Stimulated activated CD4-positive, alpha-beta T cell treated with anti-CD3 and anti-CD28 coated beads, Interleukin-4, amount 100 ng/mL, for 48 hours (primary cell): Measurements from ENCODE around the gene FKTN.

Experiments
- DNase-seq, 2 donors: peaks; one replicate each; pipeline ENCODE4 v3.0.0-alpha.2; 2020; ENCODE audit warnings: low read depth in 2 of 2

FKTN gene

DNA sequence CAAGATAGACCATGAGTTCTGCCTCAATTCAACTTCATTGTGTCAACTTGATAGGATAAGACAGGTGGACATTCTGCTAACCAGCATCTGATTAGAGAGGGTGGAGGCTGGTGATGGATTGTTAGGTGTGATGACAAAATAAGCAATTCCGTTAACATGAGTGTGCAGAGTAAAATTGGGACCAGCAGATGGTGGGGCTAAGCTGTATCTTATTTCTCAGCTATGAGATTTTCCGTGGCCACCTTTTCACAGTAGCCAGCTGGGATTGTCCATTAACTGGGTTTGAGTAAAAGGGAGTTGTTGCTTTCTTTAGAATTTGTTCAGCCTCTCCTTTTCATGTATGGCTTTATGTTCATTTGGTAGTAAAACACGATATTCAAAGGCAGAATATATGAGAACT, 75.5 kb downstream of the FKTN start:
- no peak for DNase-seq

GRCh38 chr9:105636331-105636730, 78.4 kb downstream of the FKTN start:
- no peak for DNase-seq

DNA sequence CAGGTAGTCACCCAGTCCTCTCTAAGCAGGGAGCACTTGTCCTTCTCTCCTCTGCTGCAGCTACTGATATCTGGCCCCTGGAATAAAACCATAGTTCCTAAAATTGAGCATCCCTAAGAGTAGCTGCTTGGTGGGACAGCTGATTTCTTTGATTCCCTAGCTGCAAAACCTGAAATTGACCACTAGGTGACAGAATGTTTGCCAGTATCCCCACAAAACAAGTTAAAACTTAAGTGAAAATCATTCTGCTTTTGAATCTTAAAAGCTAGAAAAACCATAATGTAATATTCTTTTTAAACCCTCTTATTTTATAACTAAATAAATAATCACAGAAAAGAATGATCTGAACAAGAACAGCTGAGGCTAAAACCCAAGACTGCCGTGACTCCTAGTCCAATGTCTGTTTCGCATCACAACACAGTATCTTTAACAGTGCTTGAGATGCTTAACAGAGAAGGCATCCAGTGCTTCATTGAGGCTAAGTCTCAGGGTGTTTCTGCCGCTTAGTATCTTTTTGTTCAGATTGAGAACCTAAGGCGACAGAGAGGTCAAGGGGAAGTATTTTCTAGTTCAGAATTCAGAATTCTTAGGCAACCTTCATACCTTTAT, 80.0 kb downstream of the FKTN start:
- DNase-seq: no peak

- DNase-seq: no peak
Measured at GRCh38 chr9:105639936-105640335, 82.0 kb downstream of the FKTN start.

DNA sequence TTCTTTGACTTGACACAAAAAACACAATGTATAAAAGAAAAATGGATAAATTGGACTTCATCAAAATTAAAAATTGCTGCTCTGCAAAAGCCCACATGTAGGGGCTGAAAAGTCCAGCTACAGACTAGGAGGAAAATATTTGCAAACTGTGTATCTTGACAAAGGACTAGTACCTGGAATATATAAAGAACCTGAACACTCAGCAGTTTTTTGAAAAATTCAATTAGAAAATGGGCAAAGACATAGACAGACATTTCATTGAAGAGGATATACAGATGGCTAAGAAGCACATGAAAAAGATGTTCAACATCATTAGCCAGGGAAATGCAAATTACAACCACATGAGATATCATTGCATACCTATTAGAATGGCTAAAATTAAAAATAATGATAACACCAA, 85.9 kb downstream of the FKTN start:
- DNase-seq: no peak

DNA sequence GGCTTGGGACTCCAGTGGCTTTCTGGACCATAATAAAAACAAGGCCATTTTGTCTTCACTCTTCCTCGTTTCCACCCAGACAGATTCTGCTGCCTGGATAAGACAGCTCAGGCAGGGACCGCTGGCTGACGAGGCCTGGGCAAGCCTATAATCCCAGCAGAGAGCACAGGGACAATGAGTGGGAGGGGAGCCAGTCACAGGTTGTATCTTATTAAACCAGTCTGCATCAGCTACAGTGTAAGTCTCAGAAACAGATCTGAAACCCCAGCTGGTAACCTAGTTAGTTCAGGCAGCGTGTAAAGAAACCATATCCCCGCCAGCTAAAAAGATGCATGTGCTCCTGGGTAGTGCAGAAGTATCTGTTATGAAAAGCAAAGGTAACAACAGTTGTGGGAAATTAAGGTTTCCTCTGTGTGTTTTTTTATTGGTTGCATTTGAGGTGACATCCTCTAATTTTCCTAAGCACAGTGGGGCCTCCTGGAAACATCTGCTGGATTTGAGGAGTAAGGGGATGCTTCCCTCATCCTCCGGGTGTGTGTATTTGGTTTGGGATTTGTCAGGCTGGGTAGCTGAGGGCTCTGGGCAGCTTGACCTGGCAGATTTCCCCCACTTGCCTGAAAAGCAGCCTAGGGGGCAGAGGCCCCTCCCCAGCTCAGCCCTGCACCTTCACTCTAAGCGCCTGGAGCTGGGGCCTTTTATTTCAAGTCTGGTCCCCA, 89.1 kb downstream of the FKTN start:
- DNase-seq: no peak

- DNase-seq: no peak
Measured at GRCh38 chr9:105647595-105648349, 89.8 kb downstream of the FKTN start.

- no peak for DNase-seq
Measured at GRCh38 chr9:105651806-105652205, 93.9 kb downstream of the FKTN start.

DNA sequence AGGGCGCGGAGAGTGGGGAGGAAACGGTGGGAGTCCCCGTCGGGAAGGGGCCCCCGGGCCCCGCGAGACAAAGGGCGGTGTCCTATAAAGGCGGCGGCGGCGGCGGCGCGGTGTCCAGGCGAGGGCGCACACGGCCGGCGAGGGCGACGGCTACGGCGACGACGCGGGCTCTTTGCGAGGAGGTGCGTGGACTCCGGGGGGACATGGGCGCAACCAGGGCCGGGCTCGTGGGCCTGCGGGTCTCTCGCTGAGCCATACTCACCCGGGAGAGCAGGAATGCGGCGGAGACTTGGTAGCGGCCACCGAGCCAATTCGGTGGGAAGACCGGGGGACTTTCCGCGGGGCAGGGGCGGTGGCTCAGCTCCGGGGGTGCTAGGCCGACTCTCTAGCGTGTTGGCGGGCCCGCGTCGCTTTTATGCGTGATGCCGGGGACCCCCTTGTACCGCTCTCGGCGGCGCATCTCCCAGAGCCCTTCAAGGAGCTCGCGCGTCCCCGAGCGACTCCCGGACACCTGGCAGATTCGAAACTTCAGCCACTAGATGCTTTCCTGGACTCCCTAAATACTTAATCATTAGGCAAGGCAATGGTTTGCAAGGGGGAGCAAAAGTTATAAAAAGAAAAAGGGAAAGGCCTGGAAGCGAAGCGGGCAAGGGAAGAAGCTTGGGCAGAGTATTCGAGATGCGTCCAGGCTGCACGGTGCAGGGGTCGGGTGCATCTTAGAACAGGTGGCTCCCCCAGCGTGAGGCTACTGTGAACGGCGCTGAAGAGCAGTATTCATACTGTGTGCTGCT, 98.4 kb downstream of the FKTN start:
- no peak for DNase-seq

GRCh38 chr9:105658351-105658750, 100.4 kb downstream of the FKTN start:
- DNase-seq: no peak

DNA sequence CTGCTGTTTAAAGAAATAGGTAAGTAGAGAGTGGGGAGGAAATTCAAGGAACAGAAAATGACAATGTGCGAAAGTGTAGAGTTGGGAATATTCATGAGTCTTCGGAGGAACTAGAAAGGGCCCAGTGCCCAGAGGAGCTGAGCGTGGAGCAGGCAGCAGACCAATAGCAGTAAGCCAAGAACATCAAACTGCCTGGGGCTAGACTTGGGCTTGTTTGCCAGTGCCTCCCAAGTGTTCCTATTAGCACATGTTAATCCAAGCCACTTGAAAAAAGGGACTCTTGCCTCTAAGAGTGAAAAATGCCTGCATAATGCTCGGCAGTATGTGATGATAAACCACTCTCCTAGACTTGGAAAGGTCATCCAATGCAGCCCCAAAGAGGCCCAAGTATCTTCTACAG, 103.1 kb downstream of the FKTN start:
- no peak for DNase-seq

GRCh38 chr9:105662184-105663104, 104.5 kb downstream of the FKTN start, which contains the start of gene TAL2:
TSS of gene TAL2 (plus strand) at chr9:105662457. CDS start at chr9:105662497, 40 bp downstream.
- no peak for DNase-seq

- no peak for DNase-seq
Measured at GRCh38 chr9:105663914-105664313, 106.0 kb downstream of the FKTN start.

GRCh38 chr9:105667867-105668266, 109.9 kb downstream of the FKTN start:
- DNase-seq: no peak

GRCh38 chr9:105670315-105670714, 112.4 kb downstream of the FKTN start:
- DNase-seq: no peak

DNA sequence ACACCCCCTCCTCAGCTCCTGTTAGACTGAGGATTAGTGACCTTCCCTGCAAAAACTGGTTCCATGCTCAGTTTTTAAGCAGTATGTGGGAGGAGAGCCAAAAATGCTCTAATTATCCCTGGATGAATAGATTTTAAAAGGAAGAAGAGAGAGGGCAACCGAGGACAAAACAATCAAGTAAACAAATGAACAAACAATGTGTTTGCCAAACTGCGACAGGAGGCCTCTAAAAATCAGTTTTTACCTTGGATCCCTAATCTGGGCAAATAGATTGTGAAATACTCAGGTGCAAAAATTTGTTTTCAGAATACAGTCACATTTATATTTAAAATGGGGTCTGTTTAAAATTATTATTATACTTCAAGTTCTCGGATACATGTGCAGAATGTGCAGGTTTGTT, 112.8 kb downstream of the FKTN start:
- DNase-seq: no peak

- DNase-seq: no peak
Measured at GRCh38 chr9:105672711-105673234, 114.8 kb downstream of the FKTN start.

DNA sequence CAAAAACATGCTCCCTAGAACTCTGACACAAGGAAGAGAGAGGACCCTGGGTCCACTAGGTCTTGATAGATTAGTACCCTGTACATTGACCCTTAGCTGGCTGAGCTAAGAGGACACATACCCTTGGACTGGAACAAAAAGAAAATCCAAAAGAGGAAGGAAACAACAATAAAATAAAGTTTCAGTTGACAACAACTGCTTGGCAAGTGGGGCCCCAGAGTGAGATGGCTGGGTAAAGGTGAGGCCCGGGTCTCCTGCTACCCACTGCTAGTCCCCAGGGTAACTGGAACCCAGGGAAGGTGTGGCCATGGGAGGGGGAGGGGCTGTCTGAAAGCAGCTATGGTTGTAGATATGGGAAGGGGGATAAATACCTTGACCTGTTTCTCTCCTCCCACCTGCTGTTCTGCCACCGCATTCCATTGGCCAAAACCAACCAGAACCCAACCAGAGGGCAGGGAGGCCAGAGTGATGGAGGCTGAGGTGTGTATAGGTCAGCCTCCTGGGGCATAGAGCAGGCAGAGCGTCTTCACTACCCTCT, 116.0 kb downstream of the FKTN start:
- no peak for DNase-seq

GRCh38 chr9:105676351-105676923, 118.5 kb downstream of the FKTN start:
- DNase-seq: no peak

DNA sequence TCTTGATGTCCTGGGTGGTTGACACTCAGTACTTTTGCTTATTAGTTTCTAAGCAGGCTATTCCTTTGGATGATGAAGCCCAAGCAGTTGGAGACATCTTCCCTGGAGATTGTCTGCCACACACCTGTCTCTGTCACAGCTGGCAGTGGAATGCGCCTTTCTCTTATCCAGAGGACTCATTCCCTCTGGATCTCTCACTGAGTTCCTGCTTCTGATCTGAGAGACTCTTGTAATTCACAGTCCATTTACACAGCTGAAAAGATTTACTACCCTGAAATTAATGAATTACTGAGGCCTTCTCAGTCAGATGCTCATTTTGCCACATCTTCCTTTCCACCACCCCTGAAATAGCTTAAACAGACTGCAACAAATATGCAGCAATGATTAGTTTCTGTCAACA, 120.2 kb downstream of the FKTN start:
- no peak for DNase-seq
